Activated CD4-positive, alpha-beta T cell treated with anti-CD3 and anti-CD28 coated beads for 36 hours (primary cell): ENCODE results near the gene RHBDF1. TPM values are rescaled to one million over a fixed set of nuclear protein-coding genes. Genes with fewer than 3 reads are reported as not detected.
A peak's percentile ranks its signal among the peaks of the same experiment; 100 is the strongest.
"Not testable (repeated sequence)": the region's sequence is repeated elsewhere in the genome, so short reads cannot be mapped to it uniquely, and the experiment has no call there.

Experiments
- ATAC-seq: fragments of 200-7000 bp; cut with Tn5 transposase; one replicate; pipeline ENCODE4 v1.10.0; 2021; ENCODE audit warnings: mild to moderate bottlenecking, moderate library complexity
- CTCF ChIA-PET: fragments of 350-600 bp; sonication (Branson Sonifier 250); formaldehyde crosslinking; loops from one replicate; lab custom pipeline; 2021; ENCODE audit warnings: antibody characterized with exemption; lab: Charles Lee
- POLR2A ChIA-PET: fragments of 350-600 bp; sonication (Branson Sonifier 250); formaldehyde crosslinking; loops from one replicate; lab custom pipeline; 2021; ENCODE audit warnings: antibody characterized with exemption, inconsistent platforms; lab: Charles Lee
- DNase-seq: peaks from one replicate; pipeline ENCODE4 v3.0.0-alpha.2; 2020
- H3K27ac Mint-ChIP-seq: one replicate; pipeline ENCODE4 v1.8.0; 2021; ENCODE audit warnings: mixed read lengths
- H3K27me3 Mint-ChIP-seq: one replicate; pipeline ENCODE4 v1.8.0; 2021; ENCODE audit warnings: mixed read lengths
- H3K36me3 Mint-ChIP-seq: one replicate; pipeline ENCODE4 v1.8.0; 2021; ENCODE audit warnings: low read depth, mixed read lengths
- H3K4me1 Mint-ChIP-seq: one replicate; pipeline ENCODE4 v1.8.0; 2021; ENCODE audit warnings: mixed read lengths
- H3K4me3 Mint-ChIP-seq: one replicate; pipeline ENCODE4 v1.8.0; 2021; ENCODE audit warnings: mild to moderate bottlenecking, moderate library complexity, mixed read lengths
- H3K9me3 Mint-ChIP-seq: one replicate; pipeline ENCODE4 v1.8.0; 2021; ENCODE audit warnings: low read depth, mixed read lengths
- intact Hi-C, 2 experiments: fragments of 100-400 bp; cut with DNase I in 1 of 2; cut with micrococcal nuclease in 1 of 2; formaldehyde crosslinking; loops; one replicate each; pipeline versions ENCODE4 v1.14.2 to v1.15.1; 2022 to 2024; cut with DNase I, micrococcal nuclease
- total RNA-seq, 2 experiments: library from RNA; stranded (reverse); gene quantifications; one replicate each; pipeline ENCODE4 v1.2.3, GENCODE V29; 2021

RHBDF1 gene
- total RNA-seq, 2 experiments from 2014 or later = 0.40 TPM; not detected in 1

DNA sequence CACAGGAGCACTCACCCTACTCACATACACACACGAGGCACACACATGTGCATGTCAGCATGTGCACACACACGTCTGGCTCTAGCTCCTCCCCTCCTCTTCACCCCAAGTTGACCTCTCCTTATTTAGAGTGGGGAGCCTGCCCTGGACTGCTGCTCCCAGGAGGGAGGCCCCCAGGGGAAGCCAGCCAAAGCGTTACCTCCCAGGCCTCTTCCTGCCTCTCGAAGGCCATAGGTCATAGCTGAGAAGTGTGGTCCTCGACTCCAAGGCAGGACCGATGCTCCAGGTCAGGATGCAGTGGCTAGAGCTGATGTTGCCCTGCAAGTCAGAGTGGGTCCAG is 37.8 kb downstream of the RHBDF1 start:
- ATAC-seq (no peak), DNase-seq (no peak)
- Mint-ChIP-seq H3K27me3 (no peaks in the 10 kb centered on the region), H3K36me3 (peaks cover 8% of the 10 kb centered on the region), H3K4me1 (peaks cover 13% of the 10 kb centered on the region), H3K27ac (no peak overlapping the region), H3K9me3 (no peaks in the 10 kb centered on the region), H3K4me3 (no peak overlapping the region)
- ChIA-PET CTCF (no interaction called here), POLR2A (no interaction called here)
- intact Hi-C loops = no loop called here

DNA sequence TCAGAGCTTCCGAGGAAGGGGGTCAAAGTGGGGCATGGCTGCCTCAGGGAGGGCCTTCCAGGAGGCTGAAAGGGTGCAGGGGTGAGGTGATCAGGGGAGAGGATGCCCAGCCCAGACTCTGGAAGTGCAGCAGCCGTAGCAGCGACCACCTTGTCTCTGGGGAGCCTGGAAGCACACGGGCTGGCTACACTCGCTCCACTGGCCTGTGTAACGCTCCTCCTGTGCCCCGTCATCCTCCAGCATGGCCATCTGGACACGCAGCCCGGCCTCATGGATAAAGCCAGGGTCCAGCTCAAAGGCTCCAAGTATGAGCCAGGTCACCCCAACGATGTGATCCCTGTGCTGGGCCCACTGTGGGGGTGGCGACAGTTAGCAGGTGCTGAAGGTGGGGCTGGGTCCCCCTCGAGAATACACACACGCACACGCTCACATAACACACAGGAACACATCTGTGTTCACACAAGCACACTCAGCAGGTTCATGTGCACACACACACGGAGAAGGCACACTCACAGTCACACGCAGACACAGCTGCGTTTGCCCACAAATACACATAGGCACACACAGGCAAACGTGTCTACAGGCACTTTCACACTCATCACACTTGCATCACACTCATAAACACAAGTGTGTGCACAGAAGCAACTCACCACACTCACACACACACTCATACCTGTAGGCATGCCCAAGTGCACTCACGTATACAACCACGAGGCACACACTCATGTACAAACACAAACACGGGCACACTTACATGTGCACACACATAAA is 38.4 kb downstream of the RHBDF1 start:
- POLR2A ChIA-PET = no interaction called here
- no peaks in the 10 kb centered on the region for H3K27me3 Mint-ChIP-seq
- no peaks in the 10 kb centered on the region for H3K9me3 Mint-ChIP-seq
- H3K4me3 Mint-ChIP-seq = no peak overlapping the region
- DNase-seq = no peak
- peaks cover 7% of the 10 kb centered on the region for H3K4me1 Mint-ChIP-seq
- CTCF ChIA-PET = no interaction called here
- intact Hi-C loops = no loop called here
- H3K27ac Mint-ChIP-seq = no peak overlapping the region
- ATAC-seq = no peak
- H3K36me3 Mint-ChIP-seq = peaks cover 3% of the 10 kb centered on the region

DNA sequence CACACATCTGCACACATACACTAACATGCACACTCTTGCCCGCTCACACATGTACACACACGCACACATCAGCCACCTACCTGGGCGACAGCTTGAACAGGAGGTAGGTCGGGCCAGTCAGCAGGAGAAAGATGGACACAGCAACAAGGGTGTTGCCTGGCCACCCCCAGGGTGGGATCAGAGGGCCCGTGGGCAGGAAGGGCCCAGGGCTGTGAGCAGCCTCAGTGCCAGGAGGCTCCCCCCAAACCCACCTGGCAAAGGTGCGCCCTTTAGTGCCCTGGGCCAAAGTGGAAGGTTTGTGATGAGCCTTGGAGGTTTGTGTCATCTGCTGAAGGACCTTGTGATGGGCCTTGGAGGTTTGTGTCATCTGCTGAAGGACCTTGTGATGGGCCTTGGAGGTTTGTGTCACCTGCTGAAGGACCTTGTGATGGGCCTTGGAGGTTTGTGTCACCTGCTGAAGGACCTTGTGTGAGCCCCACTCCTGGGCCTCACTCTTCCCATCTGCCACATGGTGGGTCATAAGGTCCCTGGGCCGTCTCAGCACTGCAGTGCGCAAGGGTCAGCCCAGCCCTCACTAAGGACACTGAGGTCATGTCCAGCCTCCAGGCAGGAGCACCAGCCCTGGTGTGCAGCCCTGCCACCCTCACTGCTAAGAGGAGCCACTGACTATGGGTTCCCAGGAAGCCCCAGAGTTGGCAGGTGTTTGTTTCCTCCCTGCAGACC is 39.1 kb downstream of the RHBDF1 start:
- H3K4me1 Mint-ChIP-seq, POLR2A ChIA-PET, DNase-seq, H3K27ac Mint-ChIP-seq, H3K36me3 Mint-ChIP-seq, H3K27me3 Mint-ChIP-seq, ATAC-seq, intact Hi-C loops, H3K9me3 Mint-ChIP-seq, H3K4me3 Mint-ChIP-seq, CTCF ChIA-PET: not testable (repeated sequence)

DNA sequence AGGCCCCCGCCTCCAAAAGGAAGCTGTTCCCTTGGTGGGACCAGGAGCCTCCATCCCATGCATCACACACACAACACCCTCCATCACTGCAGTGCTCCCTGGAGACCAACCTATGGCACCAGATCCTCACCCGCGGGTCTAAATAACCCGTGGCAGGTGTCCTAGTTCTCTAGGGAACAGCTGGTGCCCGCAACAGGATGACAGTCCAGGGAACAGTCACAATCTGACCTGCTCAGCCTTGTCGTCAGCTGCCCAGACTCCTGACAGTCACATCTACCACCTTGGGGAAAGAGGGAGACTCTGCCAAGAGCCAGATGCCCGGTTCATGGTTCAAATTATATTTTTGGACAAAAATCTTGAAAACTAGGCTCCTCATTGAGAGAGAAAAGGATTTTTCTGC is 41.8 kb downstream of the RHBDF1 start:
- H3K27ac Mint-ChIP-seq, H3K27me3 Mint-ChIP-seq, ATAC-seq, H3K36me3 Mint-ChIP-seq, H3K9me3 Mint-ChIP-seq, POLR2A ChIA-PET, intact Hi-C loops, DNase-seq, H3K4me3 Mint-ChIP-seq, H3K4me1 Mint-ChIP-seq, CTCF ChIA-PET: not testable (repeated sequence)

- intact Hi-C loops, H3K27me3 Mint-ChIP-seq, H3K4me1 Mint-ChIP-seq, H3K36me3 Mint-ChIP-seq, CTCF ChIA-PET, H3K4me3 Mint-ChIP-seq, H3K27ac Mint-ChIP-seq, POLR2A ChIA-PET, DNase-seq, H3K9me3 Mint-ChIP-seq: not testable (repeated sequence)
- peak; percentile 69 for ATAC-seq
Measured at GRCh38 chr16:25926-26348, 46.5 kb downstream of the RHBDF1 start.

DNA sequence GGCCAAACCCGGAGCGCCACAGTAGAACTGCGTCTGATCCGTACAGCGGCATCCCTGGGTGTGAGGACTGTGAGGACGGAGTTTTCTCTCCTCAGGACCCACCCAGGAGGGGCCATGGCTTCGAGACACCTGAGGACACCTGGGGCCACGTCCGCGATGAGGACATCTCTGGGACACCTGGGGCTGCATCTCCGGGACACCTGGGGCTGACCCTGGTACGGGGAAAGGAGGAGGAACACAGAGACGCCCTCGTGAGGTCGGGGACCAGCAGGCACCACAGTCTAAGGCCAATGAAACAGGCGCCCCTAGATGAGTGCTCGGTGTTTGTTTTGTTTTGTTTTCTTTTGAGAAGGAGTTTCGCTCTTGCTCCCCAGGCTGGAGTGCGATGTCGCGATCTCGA is 48.3 kb downstream of the RHBDF1 start:
- H3K4me3 Mint-ChIP-seq, H3K4me1 Mint-ChIP-seq, H3K27ac Mint-ChIP-seq, H3K27me3 Mint-ChIP-seq, ATAC-seq, CTCF ChIA-PET, H3K9me3 Mint-ChIP-seq, intact Hi-C loops, H3K36me3 Mint-ChIP-seq, POLR2A ChIA-PET, DNase-seq: not testable (repeated sequence)

DNA sequence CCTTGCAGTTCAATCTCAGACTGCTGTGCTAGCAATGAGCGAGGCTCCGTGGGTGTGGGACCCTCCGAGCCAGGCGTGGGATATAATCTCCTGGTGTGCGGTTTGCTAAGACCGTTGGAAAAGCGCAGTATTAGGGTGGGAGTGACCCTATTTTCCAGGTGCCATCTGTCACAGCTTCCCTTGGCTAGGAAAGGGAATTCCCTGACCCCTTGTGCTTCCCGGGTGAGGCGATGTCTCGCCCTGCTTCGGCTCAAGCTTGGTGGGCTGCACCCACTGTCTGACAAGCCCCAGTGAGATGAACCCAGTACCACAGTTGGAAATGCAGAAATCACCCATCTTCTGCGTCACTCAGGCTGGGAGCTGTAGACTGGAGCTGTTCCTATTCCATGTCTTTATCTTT is 51.5 kb downstream of the RHBDF1 start:
- H3K27ac Mint-ChIP-seq, H3K4me3 Mint-ChIP-seq, POLR2A ChIA-PET, H3K4me1 Mint-ChIP-seq, ATAC-seq, H3K9me3 Mint-ChIP-seq, CTCF ChIA-PET, H3K27me3 Mint-ChIP-seq, DNase-seq, intact Hi-C loops, H3K36me3 Mint-ChIP-seq: not testable (repeated sequence)

DNA sequence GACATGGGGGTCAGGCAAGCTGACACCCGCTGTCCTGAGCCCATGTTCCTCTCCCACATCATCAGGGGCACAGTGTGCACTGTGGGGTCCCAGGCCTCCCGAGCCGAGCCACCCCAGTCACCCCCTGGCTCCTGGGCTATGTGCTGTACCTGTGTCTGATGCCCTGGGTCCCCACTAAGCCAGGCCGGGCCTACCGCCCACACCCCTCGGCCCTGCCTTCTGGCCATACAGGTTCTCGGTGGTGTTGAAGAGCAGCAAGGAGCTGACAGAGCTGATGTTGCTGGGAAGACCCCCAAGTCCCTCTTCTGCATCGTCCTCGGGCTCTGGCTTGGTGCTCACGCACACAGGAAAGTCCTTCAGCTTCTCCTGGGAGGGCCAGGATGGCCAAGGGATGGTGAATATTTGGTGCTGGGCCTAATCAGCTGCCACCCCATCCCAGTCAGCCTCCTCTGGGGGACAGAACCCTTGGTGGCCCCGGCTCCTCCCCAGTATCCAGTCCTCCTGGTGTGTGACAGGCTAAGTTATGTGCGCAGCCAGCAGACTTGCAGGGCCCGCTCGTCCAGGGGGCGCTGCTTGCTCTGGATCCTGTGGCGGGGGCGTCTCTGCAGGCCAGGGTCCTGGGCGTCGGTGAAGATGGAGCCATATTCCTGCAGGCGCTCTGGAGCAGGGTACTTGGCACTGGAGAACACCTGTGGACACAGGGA is 55.2 kb downstream of the RHBDF1 start:
- H3K4me3 Mint-ChIP-seq, H3K27ac Mint-ChIP-seq, H3K4me1 Mint-ChIP-seq, ATAC-seq, H3K36me3 Mint-ChIP-seq, H3K9me3 Mint-ChIP-seq, POLR2A ChIA-PET, DNase-seq, H3K27me3 Mint-ChIP-seq, CTCF ChIA-PET, intact Hi-C loops: not testable (repeated sequence)

- POLR2A ChIA-PET, H3K27me3 Mint-ChIP-seq, CTCF ChIA-PET, H3K4me3 Mint-ChIP-seq, H3K9me3 Mint-ChIP-seq, H3K36me3 Mint-ChIP-seq, H3K27ac Mint-ChIP-seq, ATAC-seq, H3K4me1 Mint-ChIP-seq, intact Hi-C loops: not testable (repeated sequence)
- DNase-seq = peak; percentile 92
Measured at GRCh38 chr16:10772-11171, 61.7 kb downstream of the RHBDF1 start.

- H3K4me3 Mint-ChIP-seq = peak overlapping the region; percentile 19
- no peak for DNase-seq
- no peaks in the 10 kb centered on the region for H3K4me1 Mint-ChIP-seq
- no peaks in the 10 kb centered on the region for H3K27me3 Mint-ChIP-seq
- ATAC-seq = peak; percentile 83
- H3K27ac Mint-ChIP-seq = no peak overlapping the region
- POLR2A ChIA-PET = no interaction called here
- intact Hi-C loops = no loop called here
- CTCF ChIA-PET = no interaction called here
- H3K36me3 Mint-ChIP-seq = no peaks in the 10 kb centered on the region
- no peaks in the 10 kb centered on the region for H3K9me3 Mint-ChIP-seq
Measured at GRCh38 chr16:9903-10665, 62.3 kb downstream of the RHBDF1 start.
